ENCODE results near the gene CD8A. TPM values are rescaled to one million over a fixed set of nuclear protein-coding genes. Genes with fewer than 3 reads are reported as not detected.
A peak's percentile ranks its signal among the peaks of the same experiment; 100 is the strongest.

The CD8A gene
- polyA plus RNA-seq, 1 donor = 2.1 TPM

DNA sequence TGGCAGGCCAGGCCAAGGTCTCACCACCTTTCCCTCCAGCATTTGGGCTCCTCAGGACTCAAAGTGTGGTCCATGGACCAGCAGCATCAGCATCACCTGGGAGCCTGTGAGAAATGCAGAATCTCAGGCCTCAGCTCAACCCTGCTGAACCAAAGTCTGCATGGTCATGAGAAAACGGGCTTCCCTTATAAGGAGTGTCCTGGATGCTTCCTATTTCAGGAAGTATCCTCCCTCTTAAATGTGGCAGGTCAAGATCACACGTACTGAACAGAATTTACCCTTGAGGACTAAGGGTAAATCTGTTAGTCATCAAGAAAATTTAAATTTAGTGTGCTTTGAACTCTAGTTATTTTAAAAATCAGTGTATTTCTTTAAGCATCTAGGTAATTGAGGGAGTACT lies 11.8 kb downstream of the CD8A start:
- Histone ChIP-seq H3K4me1 (ENCODE audit: control insufficient read depth, insufficient read depth, low read length) (no peaks in the 10 kb centered on the region), H3K4me3 (ENCODE audit: low read length) (no peak overlapping the region), H3K36me3 (ENCODE audit: control insufficient read depth, insufficient read depth, low read length) (peaks cover 16% of the 10 kb centered on the region), H3K27me3 (ENCODE audit: control insufficient read depth, insufficient read depth, low read length) (no peaks in the 10 kb centered on the region), H3K9me3 (ENCODE audit: control insufficient read depth, low read depth, low read length) (no peaks in the 10 kb centered on the region), H3K27ac (ENCODE audit: low read length) (no peak overlapping the region)
- no peak for DNase-seq
- no CpG with 5 or more reads among the region's 2 CpGs for WGBS (ENCODE audit: insufficient coverage, low lambda C conversion rate)

DNA sequence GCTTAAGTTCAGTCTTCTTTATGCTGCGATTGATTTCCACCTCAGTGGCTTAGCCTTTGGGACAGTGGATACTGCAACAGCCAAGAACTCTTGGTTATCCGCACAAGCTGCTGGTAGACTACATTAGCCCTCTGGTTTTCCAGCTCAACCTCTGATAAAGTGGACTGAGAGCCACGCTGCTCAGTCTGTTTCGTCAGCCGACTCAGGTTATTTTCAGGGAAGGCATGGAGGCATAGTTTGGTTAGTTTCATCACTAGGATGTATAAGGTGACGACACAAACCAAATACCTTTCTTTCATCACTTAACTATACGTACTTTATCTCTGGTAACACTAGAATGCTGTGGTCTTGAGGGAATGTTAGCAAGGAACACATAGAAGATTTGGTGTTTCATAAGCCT lies 14.2 kb downstream of the CD8A start:
- H3K36me3 ChIP-seq (ENCODE audit: control insufficient read depth, insufficient read depth, low read length) = peaks cover 29% of the 10 kb centered on the region
- DNase-seq = no peak
- no CpG with 5 or more reads among the region's 7 CpGs for WGBS (ENCODE audit: insufficient coverage, low lambda C conversion rate)
- no peak overlapping the region for H3K27ac ChIP-seq (ENCODE audit: low read length)
- no peaks in the 10 kb centered on the region for H3K4me1 ChIP-seq (ENCODE audit: control insufficient read depth, insufficient read depth, low read length)
- H3K9me3 ChIP-seq (ENCODE audit: control insufficient read depth, low read depth, low read length) = no peaks in the 10 kb centered on the region
- H3K27me3 ChIP-seq (ENCODE audit: control insufficient read depth, insufficient read depth, low read length) = no peaks in the 10 kb centered on the region
- no peak overlapping the region for H3K4me3 ChIP-seq (ENCODE audit: low read length)

- no peak overlapping the region for H3K27ac ChIP-seq (ENCODE audit: low read length)
- peaks cover 41% of the 10 kb centered on the region for H3K36me3 ChIP-seq (ENCODE audit: control insufficient read depth, insufficient read depth, low read length)
- H3K9me3 ChIP-seq (ENCODE audit: control insufficient read depth, low read depth, low read length) = no peaks in the 10 kb centered on the region
- H3K4me1 ChIP-seq (ENCODE audit: control insufficient read depth, insufficient read depth, low read length) = no peaks in the 10 kb centered on the region
- H3K27me3 ChIP-seq (ENCODE audit: control insufficient read depth, insufficient read depth, low read length) = no peaks in the 10 kb centered on the region
- no peak for DNase-seq
- H3K4me3 ChIP-seq (ENCODE audit: low read length) = no peak overlapping the region
- 100% methylated on average over 1 of the region's 4 CpGs for WGBS (ENCODE audit: insufficient coverage, low lambda C conversion rate)
These were observed 15.4 kb downstream of the CD8A start for GRCh38 chr2:86775338-86775737.

DNA sequence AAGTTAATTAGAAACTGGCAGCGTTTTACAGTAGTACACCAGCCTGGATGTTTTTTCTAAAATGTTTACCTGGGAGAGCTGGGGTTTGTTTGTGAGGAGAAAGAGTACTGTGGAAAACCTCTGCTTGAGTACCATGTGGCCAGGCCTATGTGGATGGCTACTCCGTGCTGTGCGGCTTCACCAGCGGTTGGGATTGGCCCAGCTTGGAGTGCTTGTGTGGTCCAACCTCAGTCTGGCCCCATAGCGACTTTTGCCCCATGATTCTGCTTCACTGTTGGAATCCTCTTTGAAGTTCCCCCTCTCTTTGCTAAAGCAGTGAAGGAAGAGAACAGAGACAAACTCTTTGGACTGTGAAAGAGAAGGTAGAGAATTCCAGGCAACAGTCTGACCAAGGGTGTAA lies 15.9 kb downstream of the CD8A start:
- no peak overlapping the region for H3K4me3 ChIP-seq (ENCODE audit: low read length)
- peaks cover 45% of the 10 kb centered on the region for H3K36me3 ChIP-seq (ENCODE audit: control insufficient read depth, insufficient read depth, low read length)
- H3K4me1 ChIP-seq (ENCODE audit: control insufficient read depth, insufficient read depth, low read length) = no peaks in the 10 kb centered on the region
- H3K27me3 ChIP-seq (ENCODE audit: control insufficient read depth, insufficient read depth, low read length) = no peaks in the 10 kb centered on the region
- no peak overlapping the region for H3K27ac ChIP-seq (ENCODE audit: low read length)
- WGBS (ENCODE audit: insufficient coverage, low lambda C conversion rate) = no CpG with 5 or more reads among the region's 5 CpGs
- no peaks in the 10 kb centered on the region for H3K9me3 ChIP-seq (ENCODE audit: control insufficient read depth, low read depth, low read length)
- no peak for DNase-seq

DNA sequence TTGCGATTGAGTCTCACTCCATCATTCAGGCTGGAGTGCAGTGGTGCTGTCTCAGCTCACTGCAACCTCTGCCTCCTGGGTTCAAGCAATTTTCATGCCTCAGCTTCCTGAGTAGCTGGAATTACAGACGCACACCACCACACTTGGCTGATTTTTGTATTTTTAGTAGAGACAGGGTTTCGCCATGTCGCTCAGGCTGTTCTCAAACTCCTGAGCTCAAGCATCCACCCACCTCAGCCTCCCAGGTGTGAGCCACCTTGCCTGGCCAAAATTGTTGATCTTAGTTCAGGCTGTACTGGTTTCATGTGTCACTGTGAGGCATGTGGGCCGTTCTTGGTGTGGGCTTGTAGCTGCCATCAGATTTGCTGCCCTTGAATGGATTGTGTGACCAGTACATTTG lies 18.1 kb downstream of the CD8A start:
- Histone ChIP-seq H3K4me3 (ENCODE audit: low read length) (no peak overlapping the region), H3K27ac (ENCODE audit: low read length) (no peak overlapping the region), H3K9me3 (ENCODE audit: control insufficient read depth, low read depth, low read length) (no peaks in the 10 kb centered on the region), H3K36me3 (ENCODE audit: control insufficient read depth, insufficient read depth, low read length) (peaks cover 57% of the 10 kb centered on the region), H3K4me1 (ENCODE audit: control insufficient read depth, insufficient read depth, low read length) (no peaks in the 10 kb centered on the region), H3K27me3 (ENCODE audit: control insufficient read depth, insufficient read depth, low read length) (no peaks in the 10 kb centered on the region)
- WGBS (ENCODE audit: insufficient coverage, low lambda C conversion rate) = 100% methylated on average over 2 of the region's 5 CpGs
- no peak for DNase-seq

- H3K27me3 ChIP-seq (ENCODE audit: control insufficient read depth, insufficient read depth, low read length) = no peaks in the 10 kb centered on the region
- no peak overlapping the region for H3K4me3 ChIP-seq (ENCODE audit: low read length)
- no peaks in the 10 kb centered on the region for H3K4me1 ChIP-seq (ENCODE audit: control insufficient read depth, insufficient read depth, low read length)
- WGBS (ENCODE audit: insufficient coverage, low lambda C conversion rate) = no CpG with 5 or more reads among the region's 6 CpGs
- H3K9me3 ChIP-seq (ENCODE audit: control insufficient read depth, low read depth, low read length) = no peaks in the 10 kb centered on the region
- peaks cover 70% of the 10 kb centered on the region for H3K36me3 ChIP-seq (ENCODE audit: control insufficient read depth, insufficient read depth, low read length)
- no peak overlapping the region for H3K27ac ChIP-seq (ENCODE audit: low read length)
- no peak for DNase-seq
These were observed 19.9 kb downstream of the CD8A start for GRCh38 chr2:86770816-86771301.

GRCh38 chr2:86769838-86770237 lies 20.9 kb downstream of the CD8A start:
- no peak for DNase-seq
- H3K9me3 ChIP-seq (ENCODE audit: control insufficient read depth, low read depth, low read length) = no peaks in the 10 kb centered on the region
- peaks cover 68% of the 10 kb centered on the region for H3K36me3 ChIP-seq (ENCODE audit: control insufficient read depth, insufficient read depth, low read length)
- no peaks in the 10 kb centered on the region for H3K4me1 ChIP-seq (ENCODE audit: control insufficient read depth, insufficient read depth, low read length)
- no peak overlapping the region for H3K4me3 ChIP-seq (ENCODE audit: low read length)
- 100% methylated on average over 1 of the region's 4 CpGs for WGBS (ENCODE audit: insufficient coverage, low lambda C conversion rate)
- no peaks in the 10 kb centered on the region for H3K27me3 ChIP-seq (ENCODE audit: control insufficient read depth, insufficient read depth, low read length)
- H3K27ac ChIP-seq (ENCODE audit: low read length) = no peak overlapping the region

DNA sequence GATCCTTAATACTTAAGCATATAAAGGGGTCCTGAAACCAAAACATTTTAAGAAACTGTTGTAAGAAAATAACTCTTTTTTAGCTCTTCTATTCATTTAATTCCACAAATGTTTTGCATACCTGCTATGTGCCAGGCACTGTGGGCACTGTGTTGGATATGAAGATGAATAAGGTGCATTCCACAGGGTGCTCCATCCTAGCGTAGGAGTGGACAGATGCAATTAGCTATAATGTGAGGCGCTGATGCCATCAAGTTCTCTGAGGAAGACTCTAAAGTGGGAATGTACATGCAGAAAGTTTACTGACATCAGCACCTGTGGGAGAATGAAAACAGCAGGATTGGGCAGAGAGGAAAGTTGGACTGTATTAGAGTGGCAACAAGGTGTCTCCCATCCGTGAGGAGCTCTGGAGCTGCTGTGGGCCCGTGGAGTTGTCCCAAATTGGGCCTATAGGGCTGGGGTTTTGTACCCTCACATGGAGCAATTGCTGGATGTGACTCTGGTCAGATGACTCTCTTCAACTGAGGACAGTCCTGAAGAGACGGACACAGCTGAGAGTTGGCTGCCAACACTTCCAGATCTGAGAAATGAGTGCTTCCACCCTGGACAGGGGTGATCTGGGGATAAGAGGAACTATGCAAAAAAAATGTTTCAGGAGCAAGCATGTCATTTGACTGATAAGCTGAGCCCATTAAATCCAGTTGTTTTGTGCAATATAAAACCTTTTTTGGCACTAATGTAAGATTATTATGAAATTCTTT lies 22.3 kb downstream of the CD8A start:
- WGBS (ENCODE audit: insufficient coverage, low lambda C conversion rate) = 100% methylated on average over 1 of the region's 5 CpGs
- no peak overlapping the region for H3K27ac ChIP-seq (ENCODE audit: low read length)
- no peaks in the 10 kb centered on the region for H3K4me1 ChIP-seq (ENCODE audit: control insufficient read depth, insufficient read depth, low read length)
- no peaks in the 10 kb centered on the region for H3K9me3 ChIP-seq (ENCODE audit: control insufficient read depth, low read depth, low read length)
- no peak overlapping the region for H3K4me3 ChIP-seq (ENCODE audit: low read length)
- H3K36me3 ChIP-seq (ENCODE audit: control insufficient read depth, insufficient read depth, low read length) = peaks cover 56% of the 10 kb centered on the region
- H3K27me3 ChIP-seq (ENCODE audit: control insufficient read depth, insufficient read depth, low read length) = no peaks in the 10 kb centered on the region
- no peak for DNase-seq

- Histone ChIP-seq H3K4me1 (ENCODE audit: control insufficient read depth, insufficient read depth, low read length) (no peaks in the 10 kb centered on the region), H3K4me3 (ENCODE audit: low read length) (no peak overlapping the region), H3K27me3 (ENCODE audit: control insufficient read depth, insufficient read depth, low read length) (no peaks in the 10 kb centered on the region), H3K9me3 (ENCODE audit: control insufficient read depth, low read depth, low read length) (no peaks in the 10 kb centered on the region), H3K36me3 (ENCODE audit: control insufficient read depth, insufficient read depth, low read length) (peaks cover 41% of the 10 kb centered on the region), H3K27ac (ENCODE audit: low read length) (no peak overlapping the region)
- WGBS (ENCODE audit: insufficient coverage, low lambda C conversion rate) = no CpG with 5 or more reads among the region's 1 CpG
- DNase-seq = no peak
These were observed 25.4 kb downstream of the CD8A start for GRCh38 chr2:86765310-86765695.

DNA sequence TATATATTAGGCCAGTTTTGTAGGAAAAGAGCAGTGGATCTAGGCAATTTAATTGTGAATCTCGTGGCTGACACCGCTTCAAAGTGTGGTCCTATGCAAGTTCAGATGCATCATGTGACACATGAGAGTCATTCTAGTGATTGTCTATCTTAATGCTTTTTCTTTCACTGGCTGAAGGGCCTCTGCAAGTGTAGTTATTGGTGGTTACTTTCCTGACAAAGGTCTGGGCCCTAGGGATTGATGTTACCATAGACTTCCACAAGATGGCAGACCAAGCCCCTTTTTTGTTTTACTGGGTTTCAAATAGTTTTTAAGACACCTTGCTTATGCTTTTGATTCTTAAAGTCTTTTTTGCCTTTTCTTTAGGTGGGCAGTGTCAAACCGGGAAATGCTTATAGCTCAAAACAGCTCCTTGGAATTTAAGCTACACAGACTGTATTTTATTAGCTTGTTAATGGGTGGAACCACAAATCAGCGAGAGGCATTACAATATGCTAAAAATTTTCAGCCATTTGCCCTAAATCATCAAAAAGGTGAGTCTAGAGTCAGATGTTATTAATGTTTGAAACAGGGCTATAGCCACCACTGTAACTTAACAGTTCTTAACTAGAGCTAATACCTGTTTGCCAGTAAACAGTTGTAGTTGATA lies 25.9 kb downstream of the CD8A start:
- no peaks in the 10 kb centered on the region for H3K9me3 ChIP-seq (ENCODE audit: control insufficient read depth, low read depth, low read length)
- peak overlapping the region; percentile 29 for H3K27ac ChIP-seq (ENCODE audit: low read length)
- no peak overlapping the region for H3K4me3 ChIP-seq (ENCODE audit: low read length)
- H3K27me3 ChIP-seq (ENCODE audit: control insufficient read depth, insufficient read depth, low read length) = no peaks in the 10 kb centered on the region
- H3K4me1 ChIP-seq (ENCODE audit: control insufficient read depth, insufficient read depth, low read length) = no peaks in the 10 kb centered on the region
- DNase-seq = peak; percentile 33 to 68
- peaks cover 38% of the 10 kb centered on the region for H3K36me3 ChIP-seq (ENCODE audit: control insufficient read depth, insufficient read depth, low read length)
- 100% methylated on average over 1 of the region's 4 CpGs for WGBS (ENCODE audit: insufficient coverage, low lambda C conversion rate)

Measured in large intestine (tissue), 3 donors.